ENCODE data around the gene GSTT2B. TPM values are rescaled to one million over a fixed set of nuclear protein-coding genes. Genes with fewer than 3 reads are reported as not detected.
"Not testable (repeated sequence)": the region's sequence is repeated elsewhere in the genome, so short reads cannot be mapped to it uniquely, and the experiment has no call there.

The GSTT2B gene
- total RNA-seq, result 1 to 10 TPM in 3 of 4 donors, not detected in 1; 3.4 to 9.9 (median 7.5) TPM

GRCh38 chr22:23961084-23961771, at the start of gene GSTT2B:
Gene GSTT2B, minus strand, starts transcription at chr22:23961195. Its CDS starts 64 bp downstream, at chr22:23961131.
- H3K4me1 ChIP-seq; H3K9me3 ChIP-seq; intact Hi-C loops (cut with DNase I); DNase-seq (ENCODE audit: extremely low spot score); H3K27me3 ChIP-seq; H3K36me3 ChIP-seq: not testable (repeated sequence)
- no CpG with 5 or more reads among the region's 43 CpGs for WGBS
- Histone ChIP-seq H3K4me3 (peak within 1 kb of the TSS in 2 of 4 donors; percentile 34 to 41), H3K27ac (replicated peaks in 1 of 4) (peak within 1 kb of the TSS in 1 of 4 donors; percentile 62)

GRCh38 chr22:24010018-24010391, 49.0 kb upstream of the GSTT2B start:
- no peaks in the 10 kb centered on the region for H3K27me3 ChIP-seq
- WGBS, result 90% methylated on average over 2 of the region's 2 CpGs
- H3K4me1 ChIP-seq, result peaks cover 15 to 46% (median 31%) of the 10 kb centered on the region in 4 donors
- no peak for TF ChIP-seq POLR2A (IDR thresholded peaks at IDR 0.05; ENCODE audit: low read depth)
- no peak for TF ChIP-seq EP300 (IDR thresholded peaks at IDR 0.05)
- no peak for TF ChIP-seq CTCF (IDR thresholded peaks at IDR 0.05)
- no peak for TF ChIP-seq POLR2AphosphoS5 (IDR thresholded peaks at IDR 0.05)
- intact Hi-C loops (cut with DNase I), result no loop called here
- no peak overlapping the region for H3K4me3 ChIP-seq
- H3K27ac ChIP-seq (replicated peaks in 1 of 4), result no peak overlapping the region
- no peaks in the 10 kb centered on the region for H3K36me3 ChIP-seq
- no peaks in the 10 kb centered on the region for H3K9me3 ChIP-seq
- no peak for DNase-seq (ENCODE audit: extremely low spot score)

- Histone ChIP-seq H3K27me3 (no peaks in the 10 kb centered on the region), H3K4me1 (peaks cover 15 to 46% (median 33%) of the 10 kb centered on the region in 4 donors), H3K9me3 (no peaks in the 10 kb centered on the region), H3K27ac (replicated peaks in 1 of 4) (no peak overlapping the region), H3K4me3 (no peak overlapping the region), H3K36me3 (no peaks in the 10 kb centered on the region)
- no peak for DNase-seq (ENCODE audit: extremely low spot score)
- TF ChIP-seq EP300 (IDR thresholded peaks at IDR 0.05) (no peak), CTCF (IDR thresholded peaks at IDR 0.05) (no peak), POLR2A (IDR thresholded peaks at IDR 0.05; ENCODE audit: low read depth) (no peak), POLR2AphosphoS5 (IDR thresholded peaks at IDR 0.05) (no peak)
- WGBS, result 89% methylated on average over 7 of the region's 7 CpGs
- intact Hi-C loops (cut with DNase I), result no loop called here
These were observed 48.4 kb upstream of the GSTT2B start for GRCh38 chr22:24009227-24010017.

GRCh38 chr22:24008381-24009226, 47.6 kb upstream of the GSTT2B start:
- H3K36me3 ChIP-seq, result no peaks in the 10 kb centered on the region
- peaks cover 15 to 41% (median 33%) of the 10 kb centered on the region in 4 donors for H3K4me1 ChIP-seq
- no peaks in the 10 kb centered on the region for H3K27me3 ChIP-seq
- DNase-seq (ENCODE audit: extremely low spot score), result no peak
- intact Hi-C loops (cut with DNase I), result no loop called here
- WGBS, result 89% methylated on average over 6 of the region's 6 CpGs
- H3K27ac ChIP-seq (replicated peaks in 1 of 4), result no peak overlapping the region
- no peak overlapping the region for H3K4me3 ChIP-seq
- no peaks in the 10 kb centered on the region for H3K9me3 ChIP-seq
- TF ChIP-seq CTCF (IDR thresholded peaks at IDR 0.05) (no peak), POLR2A (IDR thresholded peaks at IDR 0.05; ENCODE audit: low read depth) (no peak), EP300 (IDR thresholded peaks at IDR 0.05) (no peak), POLR2AphosphoS5 (IDR thresholded peaks at IDR 0.05) (no peak)

- Histone ChIP-seq H3K4me3 (no peak overlapping the region), H3K27ac (replicated peaks in 1 of 4) (no peak overlapping the region), H3K4me1 (peaks cover 15 to 34% (median 28%) of the 10 kb centered on the region in 4 donors), H3K27me3 (no peaks in the 10 kb centered on the region), H3K9me3 (no peaks in the 10 kb centered on the region), H3K36me3 (no peaks in the 10 kb centered on the region)
- TF ChIP-seq EP300 (IDR thresholded peaks at IDR 0.05), result no peak
- no peak for TF ChIP-seq POLR2AphosphoS5 (IDR thresholded peaks at IDR 0.05)
- no peak for TF ChIP-seq POLR2A (IDR thresholded peaks at IDR 0.05; ENCODE audit: low read depth)
- TF ChIP-seq CTCF (IDR thresholded peaks at IDR 0.05), result no peak
- DNase-seq (ENCODE audit: extremely low spot score), result no peak
- intact Hi-C loops (cut with DNase I), result no loop called here
- 90% methylated on average over 1 of the region's 1 CpG for WGBS
These were observed 47.0 kb upstream of the GSTT2B start for GRCh38 chr22:24008022-24008283.
